SK-N-SH treated with all-trans-retinoic acid at 6 μM for 48 hours (cell line): Measurements from ENCODE around the gene PLBD2.

Experiments
- ATAC-seq: fragments of 200-7000 bp; cut with Tn5 transposase; 3 replicates; pipeline ENCODE4 v1.9.1; 2020; ENCODE audit warnings: mild to moderate bottlenecking, moderate library complexity
- ARNTL ChIP-seq: fragments of 450-650 bp; formaldehyde crosslinking; IDR thresholded peaks from 2 replicates; pipeline ENCODE4 v1.5.0; 2020; ENCODE audit warnings: low read depth, mild to moderate bottlenecking, moderate library complexity, borderline replicate concordance
- BACH2 ChIP-seq: fragments of 250-450 bp; sonication (Bioruptor Pico); IDR thresholded peaks from 2 replicates; pipeline ENCODE4 v1.9.0; 2021; ENCODE audit warnings: mild to moderate bottlenecking, borderline replicate concordance
- CREB5 ChIP-seq: fragments of 250-450 bp; sonication (Bioruptor Pico); IDR thresholded peaks from 2 replicates; pipeline ENCODE4 v1.5.1; 2020; ENCODE audit warnings: low read depth, mild to moderate bottlenecking, moderate library complexity
- CSDC2 ChIP-seq: fragments of 250-450 bp; sonication (Bioruptor Pico); IDR thresholded peaks from 2 replicates; pipeline ENCODE4 v1.5.0; 2020; ENCODE audit warnings: mild to moderate bottlenecking, moderate library complexity
- CSRNP3 ChIP-seq: fragments of 250-450 bp; sonication (Bioruptor Pico); IDR thresholded peaks from 2 replicates; pipeline ENCODE4 v1.5.1; 2021; ENCODE audit warnings: mild to moderate bottlenecking, moderate library complexity
- ESRRG ChIP-seq: fragments of 250-450 bp; sonication (Bioruptor Pico); IDR thresholded peaks from 2 replicates; pipeline ENCODE4 v1.6.1; 2021; ENCODE audit warnings: mild to moderate bottlenecking
- GLIS3 ChIP-seq: fragments of 250-450 bp; sonication (Bioruptor Pico); IDR thresholded peaks from 2 replicates; pipeline ENCODE4 v1.5.0; 2020; ENCODE audit warnings: mild to moderate bottlenecking, moderate library complexity
- ISL1 ChIP-seq: fragments of 250-450 bp; sonication (Bioruptor Pico); IDR thresholded peaks from 2 replicates; pipeline ENCODE4 v2.1.2; 2022; ENCODE audit warnings: mild to moderate bottlenecking, moderate library complexity
- POU6F1 ChIP-seq: fragments of 250-450 bp; sonication (Bioruptor Pico); IDR thresholded peaks from 2 replicates; pipeline ENCODE4 v1.8.0; 2021; ENCODE audit warnings: low read depth, mild to moderate bottlenecking, moderate library complexity, borderline replicate concordance
- PPARA ChIP-seq: fragments of 250-450 bp; sonication (Bioruptor Pico); IDR thresholded peaks from 2 replicates; pipeline ENCODE4 v1.5.0; 2020; ENCODE audit warnings: mild to moderate bottlenecking, borderline replicate concordance
- RARB ChIP-seq: fragments of 250-450 bp; sonication (Bioruptor Pico); IDR thresholded peaks from 2 replicates; pipeline ENCODE4 v1.8.0; 2021; ENCODE audit warnings: mild to moderate bottlenecking, moderate library complexity
- SNAI2 ChIP-seq: fragments of 250-450 bp; sonication (Bioruptor Pico); IDR thresholded peaks from 2 replicates; pipeline ENCODE4 v1.5.0; 2020; ENCODE audit warnings: mild to moderate bottlenecking, moderate library complexity
- TCF4 ChIP-seq: fragments of 250-450 bp; sonication (Bioruptor Pico); IDR thresholded peaks from 2 replicates; pipeline ENCODE4 v1.8.0; 2021; ENCODE audit warnings: mild to moderate bottlenecking, moderate library complexity, borderline replicate concordance
- TOX ChIP-seq: fragments of 250-450 bp; sonication (Bioruptor Pico); IDR thresholded peaks from 2 replicates; pipeline ENCODE4 v1.8.0; 2021; ENCODE audit warnings: mild to moderate bottlenecking, moderate library complexity, borderline replicate concordance
- TSHZ2 ChIP-seq: fragments of 250-450 bp; sonication (Bioruptor Pico); IDR thresholded peaks from 2 replicates; pipeline ENCODE4 v1.5.0; 2020; ENCODE audit warnings: mild to moderate bottlenecking, moderate library complexity
- ZFP3 ChIP-seq: fragments of 250-450 bp; sonication (Bioruptor Pico); IDR thresholded peaks from 2 replicates; pipeline ENCODE4 v1.5.0; 2020; ENCODE audit warnings: mild to moderate bottlenecking, moderate library complexity
- ZFP30 ChIP-seq: fragments of 450-650 bp; formaldehyde crosslinking; IDR thresholded peaks from 2 replicates; pipeline ENCODE4 v1.5.0; 2022; ENCODE audit warnings: mild to moderate bottlenecking, moderate library complexity
- ZNF70 ChIP-seq: fragments of 450-650 bp; formaldehyde crosslinking; IDR thresholded peaks from 2 replicates; pipeline ENCODE4 v1.5.0; 2020; ENCODE audit warnings: mild to moderate bottlenecking, moderate library complexity
- ZNF8 ChIP-seq: fragments of 450-650 bp; formaldehyde crosslinking; IDR thresholded peaks from 2 replicates; pipeline ENCODE4 v1.5.0; 2020; ENCODE audit warnings: mild to moderate bottlenecking, moderate library complexity

Gene PLBD2

GRCh38 chr12:113361574-113362370, 3.4 kb downstream of the PLBD2 start:
- ATAC-seq = no peak

GRCh38 chr12:113364698-113365097, 6.3 kb downstream of the PLBD2 start:
- ATAC-seq = no peak
- TF ChIP-seq POU6F1 (no peak), TCF4 (CRISPR knock-in tag) (no peak), SNAI2 (CRISPR knock-in tag) (no peak), CREB5 (no peak), CSRNP3 (CRISPR knock-in tag) (no peak), ZNF8 (CRISPR knock-in tag) (no peak), ESRRG (no peak), ZNF70 (no peak), TOX (CRISPR knock-in tag) (no peak), ZFP3 (CRISPR knock-in tag) (no peak), TSHZ2 (no peak), CSDC2 (CRISPR knock-in tag) (no peak), ZFP30 (CRISPR knock-in tag) (no peak), ARNTL (CRISPR knock-in tag) (no peak), RARB (CRISPR knock-in tag) (no peak), BACH2 (CRISPR knock-in tag) (no peak), PPARA (CRISPR knock-in tag) (no peak), ISL1 (no peak), GLIS3 (CRISPR knock-in tag) (no peak)
- TF ChIP-seq, all 23 proteins: peak for 0

More at GRCh38 chr12:113361574-113362370, 3.4 kb downstream of the PLBD2 start:
- no peak for TF ChIP-seq ISL1
- TF ChIP-seq ZNF70 = peak; percentile 90

GRCh38 chr12:113365639-113366395, 7.4 kb downstream of the PLBD2 start:
- TF ChIP-seq TCF4 (CRISPR knock-in tag) (no peak), TOX (CRISPR knock-in tag) (no peak), ESRRG (no peak), ZNF70 (no peak), TSHZ2 (no peak), ZFP3 (CRISPR knock-in tag) (peak; percentile 97)
- ATAC-seq = no peak
